Type B pancreatic cell (in vitro differentiated cells): ENCODE results near the gene CYP2S1. TPM values are rescaled to one million over a fixed set of nuclear protein-coding genes. Genes with fewer than 3 reads are reported as not detected.
"Not testable (repeated sequence)": the region's sequence is repeated elsewhere in the genome, so short reads cannot be mapped to it uniquely, and the experiment has no call there.

ENCODE experiments used
- DNase-seq: peaks from one replicate; pipeline ENCODE4 v3.0.0; 2021; ENCODE audit warnings: mixed read lengths; ENCODE audit not compliant: unreplicated experiment; ENCODE audit errors: extremely low spot score
- H3K27ac Mint-ChIP-seq: 2 replicates; pipeline ENCODE4 v1.8.0; 2021; ENCODE audit warnings: mild to moderate bottlenecking, mixed read lengths
- H3K27me3 Mint-ChIP-seq: 2 replicates; pipeline ENCODE4 v1.8.0; 2021; ENCODE audit warnings: mixed read lengths
- H3K36me3 Mint-ChIP-seq: 2 replicates; pipeline ENCODE4 v1.8.0; 2021; ENCODE audit warnings: mixed read lengths
- H3K4me1 Mint-ChIP-seq: one replicate; pipeline ENCODE4 v1.8.0; 2021; ENCODE audit warnings: mixed read lengths; ENCODE audit not compliant: unreplicated experiment
- H3K4me3 Mint-ChIP-seq: 2 replicates; pipeline ENCODE4 v1.8.0; 2021; ENCODE audit warnings: mild to moderate bottlenecking, mixed read lengths
- H3K9me3 Mint-ChIP-seq: 2 replicates; pipeline ENCODE4 v1.8.0; 2021; ENCODE audit warnings: mixed read lengths
- CTCF ChIP-seq: fragments of 200-600 bp; sonication (generic); conservative IDR thresholded peaks from 2 replicates; pipeline ENCODE4 v1.5.0; 2021; ENCODE audit warnings: antibody characterized with exemption, mild to moderate bottlenecking
- long read RNA-seq: library from polyadenylated mRNA; unstranded; transcript quantifications from one replicate; pipeline ENCODE4 v2.0.0, GENCODE V29; 2020
- total RNA-seq: library from RNA; stranded (reverse); gene quantifications from 2 replicates; pipeline ENCODE4 v1.2.1, GENCODE V29; 2021; ENCODE audit warnings: low replicate concordance

CYP2S1 gene
- total RNA-seq = 33.1 and 121 TPM in 2 replicates
- long read RNA-seq, partial matches to known transcripts = 3 of 9 reads
- long read RNA-seq, other reads (novel, unspliced or antisense) = 4 of 9 reads

GRCh38 chr19:41192574-41193429 lies at the start of gene CYP2S1:
CYP2S1 (plus strand) TSS chr19:41193219; CDS start chr19:41193265, 46 bp downstream.
- TF ChIP-seq CTCF = no peak
- Mint-ChIP-seq H3K9me3 (no peaks in the 10 kb centered on the region), H3K27me3 (peaks cover 55% of the 10 kb centered on the region), H3K36me3 (no peaks in the 10 kb centered on the region), H3K4me3 (peak within 1 kb of the TSS; percentile 92), H3K4me1 (peaks cover 17% of the 10 kb centered on the region), H3K27ac (peak within 1 kb of the TSS; percentile 74)
- no peak for DNase-seq

GRCh38 chr19:41144403-41144802 lies 48.6 kb upstream of the CYP2S1 start:
- H3K36me3 Mint-ChIP-seq = no peaks in the 10 kb centered on the region
- no peaks in the 10 kb centered on the region for H3K4me1 Mint-ChIP-seq
- peak; percentile 85 for TF ChIP-seq CTCF
- H3K9me3 Mint-ChIP-seq = no peaks in the 10 kb centered on the region
- H3K27me3 Mint-ChIP-seq = peaks cover 4% of the 10 kb centered on the region
- no peak for DNase-seq
- no peak overlapping the region for H3K4me3 Mint-ChIP-seq
- no peak overlapping the region for H3K27ac Mint-ChIP-seq

- no peak for DNase-seq
- H3K4me1 Mint-ChIP-seq = no peaks in the 10 kb centered on the region
- H3K36me3 Mint-ChIP-seq = no peaks in the 10 kb centered on the region
- H3K4me3 Mint-ChIP-seq = no peak overlapping the region
- H3K27ac Mint-ChIP-seq = no peak overlapping the region
- TF ChIP-seq CTCF = no peak
- H3K27me3 Mint-ChIP-seq = no peaks in the 10 kb centered on the region
- H3K9me3 Mint-ChIP-seq = no peaks in the 10 kb centered on the region
Measured at GRCh38 chr19:41149831-41150230, 43.2 kb upstream of the CYP2S1 start.

GRCh38 chr19:41150986-41151385 lies 42.0 kb upstream of the CYP2S1 start:
- H3K27ac Mint-ChIP-seq, H3K9me3 Mint-ChIP-seq, DNase-seq, H3K4me1 Mint-ChIP-seq, H3K36me3 Mint-ChIP-seq, H3K4me3 Mint-ChIP-seq, H3K27me3 Mint-ChIP-seq: not testable (repeated sequence)

- Mint-ChIP-seq H3K27me3 (no peaks in the 10 kb centered on the region), H3K9me3 (no peaks in the 10 kb centered on the region), H3K27ac (no peak overlapping the region), H3K36me3 (no peaks in the 10 kb centered on the region), H3K4me3 (no peak overlapping the region), H3K4me1 (no peaks in the 10 kb centered on the region)
- no peak for DNase-seq
- TF ChIP-seq CTCF = no peak
Measured at GRCh38 chr19:41154060-41154459, 39.0 kb upstream of the CYP2S1 start.

GRCh38 chr19:41156207-41156606 lies 36.8 kb upstream of the CYP2S1 start:
- no peak overlapping the region for H3K4me3 Mint-ChIP-seq
- H3K4me1 Mint-ChIP-seq = no peaks in the 10 kb centered on the region
- DNase-seq = no peak
- TF ChIP-seq CTCF = no peak
- no peaks in the 10 kb centered on the region for H3K9me3 Mint-ChIP-seq
- H3K27ac Mint-ChIP-seq = no peak overlapping the region
- no peaks in the 10 kb centered on the region for H3K36me3 Mint-ChIP-seq
- no peaks in the 10 kb centered on the region for H3K27me3 Mint-ChIP-seq
